Cerebellar cortex (tissue), 1 donor: ENCODE results near the gene GRM7.

Source experiments
- DNase-seq: peaks from one replicate; pipeline ENCODE4 v3.0.0-alpha.2; 2015; ENCODE audit warnings: low spot score

GRM7 gene

DNA sequence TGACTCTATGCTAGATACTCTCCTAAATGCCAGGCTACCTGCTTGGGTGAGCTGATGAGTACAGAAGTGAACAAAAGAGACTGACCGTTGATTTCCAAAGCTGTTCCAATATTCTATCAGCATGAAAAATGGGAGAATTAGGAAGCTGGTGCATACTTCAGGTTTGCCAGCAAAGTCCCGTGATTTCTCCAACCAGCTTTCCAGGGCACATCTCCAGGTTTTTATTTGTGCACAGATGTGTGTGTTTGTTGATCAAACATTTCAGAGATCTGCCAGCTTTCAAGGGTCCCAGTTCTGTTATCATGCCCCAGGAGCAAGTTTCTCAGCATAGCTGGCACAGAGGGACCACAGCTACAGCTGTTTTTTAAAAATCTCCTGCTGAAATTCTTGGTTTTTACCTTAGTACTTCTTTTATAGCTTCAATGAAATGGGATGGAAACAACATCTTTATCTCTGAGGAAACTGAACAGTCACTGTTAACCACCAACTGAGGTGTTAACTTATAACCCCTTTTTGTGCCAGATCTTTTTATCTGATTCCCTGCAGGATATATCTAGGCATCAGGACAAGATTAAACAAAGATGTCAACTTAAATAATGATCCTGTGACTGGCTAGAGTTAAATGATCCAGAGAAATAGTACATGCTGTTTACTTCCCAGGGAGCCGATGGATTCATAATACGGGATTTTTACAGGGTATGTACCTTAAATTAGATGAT lies 380.8 kb downstream of the GRM7 start:
- DNase-seq = no peak

DNA sequence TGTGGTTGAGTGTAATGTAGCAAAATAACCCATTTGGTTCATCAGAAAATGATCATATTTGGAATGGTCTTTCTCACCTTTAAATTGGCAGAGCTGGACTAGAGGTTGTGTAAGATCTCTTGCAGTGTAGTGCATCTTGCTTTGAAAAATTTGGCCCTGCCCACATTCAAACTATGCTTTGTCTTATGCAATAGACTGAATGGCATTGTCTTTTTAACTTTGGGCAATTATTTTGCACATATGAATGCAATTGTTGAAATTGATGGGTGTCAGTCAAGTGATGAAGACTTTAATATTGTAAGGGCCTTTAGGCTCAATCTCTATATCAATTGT lies 381.4 kb downstream of the GRM7 start:
- DNase-seq = no peak

- no peak for DNase-seq
Observed at GRCh38 chr3:7249493-7250076, 388.7 kb downstream of the GRM7 start.

DNA sequence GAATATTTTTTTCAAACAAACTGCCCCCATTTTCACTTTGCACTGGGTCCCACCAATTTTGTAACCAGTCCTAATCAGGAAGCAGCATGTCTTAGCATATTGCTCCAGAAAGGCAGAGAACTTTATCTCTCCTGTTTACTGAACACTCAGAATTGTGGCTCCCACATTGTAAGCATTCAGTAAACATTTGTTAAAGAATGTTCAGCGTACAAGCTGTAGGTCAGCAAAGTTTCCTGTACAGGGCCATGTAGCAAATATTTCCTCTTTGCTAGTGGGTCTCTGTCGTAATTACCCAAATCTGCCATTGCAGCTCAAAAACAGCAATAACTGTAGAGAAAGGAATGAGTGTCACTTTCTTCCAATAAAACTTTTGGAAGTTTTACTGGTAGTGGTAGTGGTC lies 393.3 kb downstream of the GRM7 start:
- no peak for DNase-seq

GRCh38 chr3:7260975-7261374 lies 400.1 kb downstream of the GRM7 start:
- DNase-seq = no peak

- DNase-seq = no peak
Observed at GRCh38 chr3:7263347-7264195, 402.7 kb downstream of the GRM7 start.

DNA sequence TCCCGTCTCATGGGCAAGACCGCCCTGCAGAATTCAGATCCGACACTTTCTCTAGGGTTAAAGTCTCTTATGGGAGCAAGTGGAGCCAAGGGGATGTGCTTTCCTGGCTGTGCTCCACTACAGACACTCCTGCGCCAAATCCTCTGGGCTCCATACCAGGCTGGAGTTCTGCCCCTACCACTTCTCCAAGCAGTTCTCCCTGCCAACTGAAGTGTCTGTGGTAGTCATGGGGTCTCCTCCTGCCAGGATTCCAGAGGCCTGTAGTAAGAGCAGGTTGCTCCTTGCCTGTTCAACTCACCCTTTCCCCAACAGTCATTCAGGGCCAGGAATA lies 403.2 kb downstream of the GRM7 start:
- DNase-seq = no peak

GRCh38 chr3:7265736-7266135 lies 404.8 kb downstream of the GRM7 start:
- no peak for DNase-seq

DNA sequence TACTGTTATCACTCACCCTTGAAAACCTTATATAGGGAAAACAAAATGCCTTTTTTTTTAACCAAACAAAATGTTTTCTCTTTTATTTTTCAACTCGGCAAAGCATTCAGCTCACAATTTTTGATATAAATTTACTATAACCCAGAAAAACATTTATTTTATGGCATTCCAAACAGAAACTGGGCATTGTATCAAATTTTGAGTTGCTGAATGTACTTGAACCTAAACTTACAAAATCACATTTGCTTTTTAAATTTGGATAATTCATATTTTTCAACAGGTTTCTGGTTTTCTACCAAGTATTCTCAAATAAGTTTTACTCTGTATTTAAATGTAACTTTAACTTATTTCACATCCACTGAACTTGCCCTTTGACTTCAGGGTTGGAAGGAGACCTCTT lies 405.6 kb downstream of the GRM7 start:
- DNase-seq = no peak

DNA sequence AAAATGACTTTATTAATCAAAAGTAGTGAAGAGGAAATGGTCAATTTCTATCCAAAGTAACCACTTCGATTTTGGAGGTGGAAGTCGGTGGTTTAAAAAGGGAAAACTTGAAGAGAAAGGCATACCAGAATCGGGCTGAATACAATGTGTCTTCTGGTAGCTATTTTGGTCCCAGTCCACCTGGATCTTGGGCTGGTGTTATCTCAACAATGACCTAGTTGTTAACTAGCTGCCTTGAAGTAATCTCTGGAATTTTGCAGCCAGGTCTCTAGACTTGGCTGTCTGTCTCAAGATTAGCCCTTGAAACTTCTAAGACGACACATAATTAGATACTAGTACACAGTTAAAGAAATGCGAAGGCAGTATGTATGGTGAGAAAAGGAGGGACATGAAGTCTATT lies 409.8 kb downstream of the GRM7 start:
- no peak for DNase-seq

DNA sequence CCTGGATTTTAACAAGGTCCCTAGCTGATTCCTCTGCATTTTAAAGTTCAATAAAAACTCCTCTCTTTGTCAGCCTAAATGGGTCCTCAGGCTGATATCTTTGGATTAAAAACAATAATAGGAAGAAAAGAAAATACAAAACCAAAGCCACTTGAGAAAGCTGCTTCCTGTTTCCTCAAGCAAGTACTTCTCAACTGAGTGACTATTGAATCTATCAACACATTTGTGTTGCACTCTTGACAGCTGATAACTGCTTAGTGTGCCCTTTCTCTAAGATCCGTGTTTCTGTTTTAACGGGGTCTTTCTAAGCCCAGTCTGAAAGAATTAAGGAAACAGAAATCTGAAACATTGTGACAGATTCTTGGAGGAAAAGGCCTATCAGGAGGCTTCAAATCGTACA lies 410.7 kb downstream of the GRM7 start:
- no peak for DNase-seq

DNA sequence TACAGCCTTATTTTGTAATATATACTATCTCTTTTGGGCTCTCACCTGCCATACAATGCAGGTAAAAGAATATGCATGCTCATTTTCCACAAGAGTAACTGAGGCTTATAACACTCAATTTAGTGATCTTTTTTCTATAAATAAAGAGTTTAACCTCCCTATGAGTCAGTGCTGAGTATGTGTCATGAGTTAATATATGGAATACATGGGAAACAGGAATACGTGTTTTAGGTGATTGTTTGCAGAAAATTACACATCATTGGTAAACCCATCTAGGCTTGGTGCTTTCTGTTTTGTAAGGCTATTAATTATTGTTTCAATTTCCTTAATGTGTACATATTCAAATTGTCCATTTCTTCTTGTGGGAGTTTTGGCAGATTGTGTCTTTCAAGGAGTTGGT lies 411.3 kb downstream of the GRM7 start:
- no peak for DNase-seq

DNA sequence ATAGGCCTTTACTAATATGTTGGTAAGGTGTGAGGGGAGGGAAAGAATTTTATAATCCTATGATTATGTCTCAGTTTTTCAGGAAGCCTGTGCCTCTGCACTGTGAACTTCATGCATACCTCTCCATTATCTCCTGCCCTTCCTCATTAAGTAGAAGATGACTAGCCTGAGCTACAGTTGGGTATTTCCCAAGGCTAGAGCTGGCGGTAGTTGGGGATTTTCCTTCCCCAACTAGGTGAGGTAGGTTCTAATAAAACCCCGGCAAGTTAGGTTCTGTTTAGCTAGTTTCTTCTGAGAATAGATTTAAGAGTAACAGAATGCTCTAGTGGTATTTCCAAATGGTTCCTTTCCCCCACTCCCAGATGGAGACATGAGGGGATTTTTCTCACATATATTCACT lies 414.5 kb downstream of the GRM7 start:
- no peak for DNase-seq

- DNase-seq = no peak
Observed at GRCh38 chr3:7280318-7280717, 419.4 kb downstream of the GRM7 start.

GRCh38 chr3:7282988-7283387 lies 422.1 kb downstream of the GRM7 start:
- no peak for DNase-seq

DNA sequence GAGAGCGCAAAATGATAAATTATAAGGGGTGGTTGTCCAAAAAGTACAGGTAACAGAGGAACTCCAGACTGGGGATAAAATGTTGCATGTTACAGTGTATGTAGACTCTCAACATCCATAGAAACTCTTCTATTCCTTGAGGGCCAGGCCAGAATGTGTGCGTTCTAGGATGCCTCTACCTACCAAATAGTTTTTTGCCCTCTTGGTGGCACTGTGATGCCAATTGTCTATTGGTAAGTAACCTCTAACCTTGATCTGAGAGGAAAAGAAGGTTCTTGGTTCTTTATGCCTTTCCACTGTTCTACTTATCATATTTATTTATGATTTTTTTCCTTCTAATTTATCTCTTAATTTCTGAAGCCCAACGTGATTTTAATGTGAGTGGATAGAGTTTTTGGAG lies 424.6 kb downstream of the GRM7 start:
- DNase-seq = no peak

GRCh38 chr3:7288133-7288532 lies 427.2 kb downstream of the GRM7 start:
- DNase-seq = no peak

GRCh38 chr3:7289121-7289520 lies 428.2 kb downstream of the GRM7 start:
- DNase-seq = no peak

DNA sequence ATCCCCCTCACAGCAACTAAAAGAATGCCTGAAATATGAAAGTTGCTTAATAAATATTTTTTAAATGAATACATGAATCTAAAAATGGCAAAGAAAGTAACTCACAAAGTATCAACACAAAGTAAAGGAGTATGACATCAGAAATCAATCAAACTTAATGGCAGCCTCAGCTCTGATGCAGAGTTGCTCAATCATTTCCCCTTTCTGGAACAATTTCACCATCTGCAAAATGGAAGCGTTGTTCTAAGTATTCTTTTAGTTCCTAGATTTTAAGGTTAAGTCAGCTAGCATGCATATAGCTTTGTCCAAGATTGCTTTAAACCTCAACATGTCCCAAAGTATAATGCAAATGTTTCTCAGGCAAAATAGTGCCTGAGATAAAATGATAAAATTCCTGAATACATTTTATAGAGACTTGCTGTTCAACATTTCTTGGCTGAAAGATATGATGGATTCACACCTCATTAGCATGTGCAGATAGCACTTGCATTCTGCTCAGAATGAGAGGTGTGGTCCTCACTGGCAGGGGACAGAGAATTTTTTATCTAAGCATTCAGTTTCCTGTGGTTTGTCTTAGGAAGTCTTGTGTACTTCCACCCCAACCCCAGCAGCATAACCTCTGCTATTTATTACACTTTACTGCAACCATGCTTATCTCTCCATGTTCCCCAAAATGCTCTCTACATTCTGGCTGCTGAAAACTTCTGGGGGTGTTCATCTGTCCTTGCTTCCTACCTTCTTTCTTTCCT lies 429.3 kb downstream of the GRM7 start:
- DNase-seq = no peak

DNA sequence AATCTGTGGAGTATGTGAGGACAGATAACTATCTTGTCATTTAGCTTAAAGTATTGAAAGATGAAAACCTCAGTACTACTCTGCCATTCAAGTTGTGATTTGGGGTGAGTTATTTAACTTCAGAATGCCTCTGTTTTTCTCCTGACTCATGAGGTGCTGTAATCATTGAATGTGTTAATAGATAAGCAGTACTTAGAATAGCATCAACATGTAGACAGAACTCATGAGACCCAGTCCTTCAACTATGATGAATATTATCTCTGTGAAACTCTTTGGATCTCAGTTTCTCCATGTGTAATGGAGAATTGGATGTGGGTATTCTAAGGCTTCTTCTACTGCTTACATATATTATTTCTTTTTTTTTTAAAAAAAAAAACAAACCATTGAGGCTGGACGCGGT lies 431.4 kb downstream of the GRM7 start:
- no peak for DNase-seq

GRCh38 chr3:7293286-7293685 lies 432.4 kb downstream of the GRM7 start:
- no peak for DNase-seq

DNA sequence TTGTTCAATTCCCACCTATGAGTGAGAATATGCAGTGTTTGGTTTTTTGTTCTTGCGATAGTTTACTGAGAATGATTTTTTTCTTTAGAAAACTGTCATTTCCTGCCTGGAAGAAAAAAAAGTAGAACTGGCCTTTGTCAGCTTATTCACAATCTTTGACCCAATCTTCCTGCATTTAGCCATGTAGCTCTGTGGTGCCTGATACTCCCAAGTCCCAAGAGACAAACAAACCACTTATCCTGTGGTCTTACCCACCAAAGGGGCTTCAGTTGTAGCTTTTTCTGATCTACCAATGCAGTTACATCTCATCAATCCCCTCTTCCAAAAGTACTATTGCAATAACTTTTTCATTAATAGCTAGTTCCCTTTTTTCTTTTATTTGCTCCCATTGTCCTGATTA lies 444.6 kb downstream of the GRM7 start:
- no peak for DNase-seq

GRCh38 chr3:7306901-7307300 lies 446.0 kb downstream of the GRM7 start:
- DNase-seq = no peak
